ENCODE results near the gene WWP2.

- TF ChIP-seq CTCF (IDR thresholded peaks at IDR 0.05; ENCODE audit: poor library complexity, severe bottlenecking): peak; percentile 100
- TF ChIP-seq POLR2AphosphoS5 (IDR thresholded peaks at IDR 0.05): peak; percentile 71
- TF ChIP-seq MXI1 (conservative IDR thresholded peaks at IDR 0.05; ENCODE audit: poor library complexity, severe bottlenecking): peak; percentile 100
- TF ChIP-seq EZH2 (IDR thresholded peaks at IDR 0.05; ENCODE audit: borderline replicate concordance, insufficient read depth, low read length, poor library complexity, severe bottlenecking): no peak
- peak; percentile 95 for TF ChIP-seq RAD21 (conservative IDR thresholded peaks at IDR 0.05)
- peak; percentile 99 for TF ChIP-seq SMC3 (conservative IDR thresholded peaks at IDR 0.05; ENCODE audit: poor library complexity)
- peak; percentile 68 for TF ChIP-seq TAF1 (IDR thresholded peaks at IDR 0.05; ENCODE audit: low read depth)
- TF ChIP-seq EP300 (conservative IDR thresholded peaks at IDR 0.05; ENCODE audit: poor library complexity, severe bottlenecking): no peak
Measured at GRCh38 chr16:69754469-69755310, 7.4 kb upstream of the WWP2 start, which contains the start of gene NOB1.
